ENCODE data around the gene ASPRV1.

DNA sequence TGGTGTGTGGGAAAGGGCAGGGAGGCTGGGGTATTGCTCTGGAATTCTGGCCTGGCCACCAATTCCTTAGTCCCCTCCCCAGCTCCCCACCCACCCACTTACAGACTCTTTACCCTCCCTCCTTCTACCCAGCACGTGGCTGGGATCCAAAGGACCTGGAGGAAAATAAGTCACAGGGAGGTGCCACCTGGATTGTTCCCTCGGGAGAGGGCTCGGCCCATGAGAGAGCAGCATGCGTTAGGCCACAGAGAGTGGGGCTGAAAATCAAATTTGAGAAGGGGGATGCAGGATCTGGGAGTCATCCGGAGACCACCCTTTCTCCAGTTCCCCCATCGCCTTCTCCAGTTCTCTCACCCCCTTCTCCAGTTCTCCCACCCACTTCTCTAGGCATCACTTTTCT is 3.0 kb downstream of the ASPRV1 start:
- TF ChIP-seq POLR2A (IDR thresholded peaks at IDR 0.05; ENCODE audit: low read length), result no peak
- TF ChIP-seq GATA1 (IDR thresholded peaks at IDR 0.05; ENCODE audit: low read depth, low read length), result no peak

All from erythroblast (primary cell).